Frontal cortex (tissue), 4 donors: ENCODE measurements around the gene HTRA2. TPM values are rescaled to one million over a fixed set of nuclear protein-coding genes. Genes with fewer than 3 reads are reported as not detected.
"Not testable (repeated sequence)": the region's sequence is repeated elsewhere in the genome, so short reads cannot be mapped to it uniquely, and the experiment has no call there.

Experiments
- DNase-seq, 2 donors: peaks; one replicate each; pipeline ENCODE4 v3.0.0; 2012; ENCODE audit warnings: low spot score in 2 of 2
- FAIRE-seq: peaks from 2 replicates; lab custom pipeline; 2012; peaks lifted over from hg19 to GRCh38; lab: Jason Lieb, UNC
- total RNA-seq: library from RNA; depleted of rRNA; stranded (reverse); fragments of >200 nt; gene quantifications from one replicate; pipeline ENCODE4 v1.2.3, GENCODE V29; 2014
- donor health status: control.
- donor health status: control.
- donor health status: control.

Gene HTRA2
- total RNA-seq, 1 donor from 2014 or later = 54.2 TPM

DNA sequence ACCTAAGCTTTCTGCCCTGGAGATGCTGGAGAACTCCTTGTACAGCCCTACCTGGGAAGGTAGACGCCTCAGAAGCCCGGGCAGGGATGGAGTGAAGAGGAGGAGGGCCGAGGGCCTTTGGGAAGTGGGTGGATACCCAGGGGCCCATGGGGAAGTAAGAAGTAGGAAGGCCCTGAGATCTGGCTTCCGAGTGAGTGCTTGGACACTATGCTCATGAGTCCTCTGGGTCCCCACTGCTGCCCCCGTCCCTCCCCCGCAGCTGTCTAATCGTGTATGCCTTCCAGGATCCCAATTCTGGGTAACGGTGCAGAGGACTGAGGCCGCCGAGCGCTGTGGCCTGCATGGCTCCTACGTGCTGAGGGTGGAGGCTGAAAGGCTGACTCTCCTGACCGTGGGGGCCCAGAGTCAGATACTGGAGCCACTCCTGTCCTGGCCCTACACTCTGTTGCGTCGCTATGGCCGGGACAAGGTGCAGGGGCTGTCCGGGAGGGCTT lies 25.9 kb downstream of the HTRA2 start:
- FAIRE-seq = no peak
- DNase-seq = no peak

DNA sequence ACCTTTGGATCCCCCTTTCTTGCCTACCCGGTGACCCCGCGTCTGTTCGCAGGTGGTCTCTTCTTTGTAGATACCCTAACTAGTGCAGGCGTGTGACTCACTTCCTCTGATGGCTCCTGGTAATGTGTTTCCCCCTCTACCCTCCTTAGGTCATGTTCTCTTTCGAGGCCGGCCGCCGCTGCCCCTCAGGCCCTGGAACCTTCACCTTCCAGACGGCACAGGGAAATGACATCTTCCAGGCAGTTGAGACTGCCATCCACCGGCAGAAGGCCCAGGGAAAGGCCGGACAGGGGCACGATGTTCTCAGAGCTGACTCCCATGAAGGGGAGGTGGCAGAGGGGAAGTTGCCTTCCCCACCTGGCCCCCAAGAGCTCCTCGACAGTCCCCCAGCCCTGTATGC lies 26.4 kb downstream of the HTRA2 start:
- DNase-seq (no peak), FAIRE-seq (no peak)

DNA sequence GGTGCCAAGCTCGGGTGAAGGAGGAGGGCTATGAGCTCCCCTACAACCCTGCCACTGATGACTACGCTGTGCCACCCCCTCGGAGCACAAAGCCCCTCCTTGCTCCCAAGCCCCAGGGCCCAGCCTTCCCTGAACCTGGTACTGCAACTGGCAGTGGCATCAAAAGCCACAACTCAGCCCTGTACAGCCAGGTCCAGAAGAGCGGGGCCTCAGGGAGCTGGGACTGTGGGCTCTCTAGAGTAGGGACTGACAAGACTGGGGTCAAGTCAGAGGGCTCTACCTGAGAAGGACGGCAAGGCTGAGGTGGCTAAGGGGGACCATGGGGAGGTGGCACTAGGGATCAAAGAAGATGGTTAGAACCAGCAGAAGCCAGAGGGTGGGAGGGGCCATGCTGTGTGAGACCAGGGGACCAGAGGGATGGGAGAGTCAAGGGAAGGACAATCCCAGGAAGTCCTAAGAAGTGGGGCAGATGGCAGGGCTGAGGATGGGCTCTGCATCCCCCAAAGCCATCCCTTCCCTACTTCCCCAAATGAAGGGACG lies 27.2 kb downstream of the HTRA2 start:
- DNase-seq (no peak), FAIRE-seq (no peak)

DNA sequence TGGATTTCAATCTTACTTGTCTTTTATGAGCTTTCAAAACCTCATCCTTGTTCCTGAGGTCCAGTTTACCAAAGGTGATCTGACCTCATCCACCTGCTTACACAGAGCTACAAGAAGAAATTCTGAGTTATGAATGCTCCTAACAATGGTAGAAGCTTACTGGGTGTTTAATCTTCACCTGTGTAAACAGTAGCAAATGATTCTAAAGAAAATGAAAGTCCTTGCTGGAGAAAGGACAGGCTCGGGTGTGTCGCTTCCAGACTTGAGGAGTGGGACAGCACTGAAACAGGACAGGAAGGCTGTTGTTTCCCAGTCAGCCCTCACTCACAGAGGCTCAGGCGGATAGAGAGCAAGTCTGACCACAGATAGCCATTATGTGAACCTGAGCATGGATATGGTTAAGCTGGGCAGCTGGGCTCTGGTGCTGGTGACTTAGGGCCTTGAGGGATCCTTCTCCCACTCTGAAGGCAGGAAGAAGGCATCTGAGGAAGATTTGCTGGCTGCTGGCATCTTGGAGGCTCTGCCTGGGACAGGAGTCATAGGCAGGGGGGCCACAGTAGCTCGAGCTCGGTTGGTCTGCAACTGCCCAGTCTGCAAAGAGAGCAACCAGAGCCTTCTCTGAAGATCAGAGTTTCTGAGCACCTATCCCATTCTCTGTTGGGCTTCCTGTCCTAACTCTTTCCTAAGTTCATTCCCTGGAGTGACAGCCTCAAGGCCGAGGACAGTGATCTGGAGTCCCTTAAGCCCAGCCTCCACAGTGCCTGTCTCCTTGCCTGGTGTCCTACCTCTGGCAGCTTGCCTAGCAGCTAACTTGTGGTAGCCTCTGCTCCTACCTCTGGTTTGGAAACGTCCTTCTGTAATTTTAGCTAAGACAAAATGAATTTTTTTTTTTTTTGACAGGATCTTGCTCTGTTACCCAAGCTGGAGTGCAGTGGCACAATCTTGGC lies 28.8 kb downstream of the HTRA2 start:
- FAIRE-seq = no peak
- DNase-seq = no peak

DNA sequence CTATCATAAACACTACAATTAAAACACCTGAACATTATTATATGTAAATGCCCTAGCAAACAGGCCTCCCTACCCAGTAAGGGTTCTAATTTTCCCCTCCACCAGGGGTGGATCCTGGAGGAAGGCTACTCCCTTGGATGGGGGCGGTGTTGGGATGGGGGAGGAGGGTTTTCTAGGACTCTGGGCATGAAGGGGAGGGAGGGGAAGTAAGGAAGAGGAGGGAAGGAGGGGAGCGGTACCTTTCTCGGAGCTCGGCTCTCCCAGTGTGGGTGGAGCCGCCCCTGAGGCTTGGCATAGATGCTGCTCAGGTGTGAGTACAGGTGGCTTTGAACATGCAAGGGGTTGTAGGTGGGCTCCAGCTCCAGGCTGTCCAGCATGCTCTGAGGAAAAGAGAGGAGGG lies 30.2 kb downstream of the HTRA2 start:
- DNase-seq = no peak
- FAIRE-seq = no peak

DNA sequence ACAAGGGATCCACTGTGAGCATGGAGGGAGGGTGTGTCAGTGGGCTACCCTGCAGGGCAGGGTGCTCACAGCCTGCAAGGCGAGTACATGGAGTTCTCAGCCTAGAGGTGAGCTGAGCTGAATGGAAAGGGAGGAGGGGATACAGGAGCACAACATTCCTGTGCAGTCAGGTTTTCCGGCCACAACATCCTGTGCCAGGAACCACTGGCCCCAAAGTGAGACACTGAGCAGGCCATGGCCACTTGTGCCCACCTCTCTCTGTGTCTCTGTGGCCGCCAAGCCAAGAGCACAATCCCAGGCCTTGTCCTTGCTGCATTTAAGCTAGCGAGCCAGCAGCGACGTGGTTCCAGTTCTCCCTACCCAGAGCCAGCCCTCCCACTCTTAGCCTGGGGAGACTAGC lies 30.9 kb downstream of the HTRA2 start:
- DNase-seq (no peak), FAIRE-seq (no peak)

DNA sequence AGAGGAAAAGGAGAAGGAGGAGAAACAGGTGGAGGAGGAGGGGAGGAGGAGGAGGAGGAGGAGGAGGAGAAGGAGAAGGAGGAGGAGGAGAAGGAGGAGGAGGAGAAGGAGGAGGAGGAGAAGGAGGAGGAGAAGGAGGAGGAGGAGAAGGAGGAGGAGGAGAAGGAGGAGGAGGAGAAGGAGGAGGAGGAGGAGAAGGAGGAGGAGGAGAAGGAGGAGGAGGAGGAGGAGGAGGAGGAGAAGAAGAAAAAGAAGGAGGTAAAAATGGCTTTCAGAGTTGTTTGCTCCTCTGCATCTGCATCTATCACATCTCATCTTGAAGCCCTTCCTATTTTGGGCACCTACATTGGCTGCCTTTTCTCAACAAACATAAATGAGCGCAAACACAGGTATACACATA lies 31.3 kb downstream of the HTRA2 start:
- FAIRE-seq, DNase-seq: not testable (repeated sequence)

DNA sequence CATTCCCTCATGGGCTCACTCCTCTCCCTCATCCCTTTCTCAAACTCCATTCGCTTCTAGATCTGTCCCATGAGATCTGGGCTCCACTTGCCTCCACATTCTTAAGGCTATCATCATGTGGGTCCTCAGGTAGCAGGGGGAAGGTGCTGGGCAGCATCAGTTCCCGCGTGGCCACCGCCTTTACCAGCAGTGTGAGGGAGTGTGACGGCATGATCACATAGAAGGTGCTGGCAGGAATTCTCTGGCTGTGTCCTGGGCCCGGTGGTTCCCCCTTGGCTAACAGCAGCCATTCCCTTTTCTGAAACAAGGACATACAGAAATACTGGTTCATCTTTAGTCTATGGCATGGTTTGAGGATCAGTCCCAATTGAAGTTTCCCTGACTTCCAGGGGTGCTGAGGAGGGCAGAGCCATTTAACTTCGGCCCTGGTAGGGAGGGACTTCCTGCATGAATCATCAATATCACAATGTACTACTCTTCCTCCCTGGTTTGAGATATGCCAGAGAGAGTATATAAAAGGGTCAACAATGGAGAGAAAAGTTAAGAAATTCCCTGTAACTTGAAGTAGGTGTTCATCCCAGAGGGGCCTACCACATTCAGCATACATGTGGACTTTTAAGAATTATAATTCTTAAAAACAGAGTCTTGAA lies 32.5 kb downstream of the HTRA2 start:
- FAIRE-seq = no peak
- DNase-seq = no peak

DNA sequence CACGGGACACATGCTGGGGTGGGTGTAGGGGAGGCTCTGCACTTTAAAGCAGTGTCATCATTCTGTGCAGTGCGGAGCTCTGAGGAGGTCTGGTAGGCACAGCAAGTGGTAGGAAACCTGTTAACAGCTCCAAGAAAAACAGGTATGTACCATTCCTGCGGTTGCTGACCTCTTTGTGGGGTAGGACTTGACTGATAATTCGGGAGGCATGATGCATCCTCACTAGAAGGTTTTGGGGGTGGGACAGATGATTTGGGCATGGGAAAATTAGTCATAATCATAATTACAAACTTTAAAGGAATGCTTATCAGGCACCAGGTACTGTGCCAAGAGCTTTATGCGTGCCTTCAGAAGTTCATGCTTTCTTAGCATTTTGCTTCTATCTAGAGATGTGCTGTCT lies 34.5 kb downstream of the HTRA2 start:
- DNase-seq = no peak
- no peak for FAIRE-seq

DNA sequence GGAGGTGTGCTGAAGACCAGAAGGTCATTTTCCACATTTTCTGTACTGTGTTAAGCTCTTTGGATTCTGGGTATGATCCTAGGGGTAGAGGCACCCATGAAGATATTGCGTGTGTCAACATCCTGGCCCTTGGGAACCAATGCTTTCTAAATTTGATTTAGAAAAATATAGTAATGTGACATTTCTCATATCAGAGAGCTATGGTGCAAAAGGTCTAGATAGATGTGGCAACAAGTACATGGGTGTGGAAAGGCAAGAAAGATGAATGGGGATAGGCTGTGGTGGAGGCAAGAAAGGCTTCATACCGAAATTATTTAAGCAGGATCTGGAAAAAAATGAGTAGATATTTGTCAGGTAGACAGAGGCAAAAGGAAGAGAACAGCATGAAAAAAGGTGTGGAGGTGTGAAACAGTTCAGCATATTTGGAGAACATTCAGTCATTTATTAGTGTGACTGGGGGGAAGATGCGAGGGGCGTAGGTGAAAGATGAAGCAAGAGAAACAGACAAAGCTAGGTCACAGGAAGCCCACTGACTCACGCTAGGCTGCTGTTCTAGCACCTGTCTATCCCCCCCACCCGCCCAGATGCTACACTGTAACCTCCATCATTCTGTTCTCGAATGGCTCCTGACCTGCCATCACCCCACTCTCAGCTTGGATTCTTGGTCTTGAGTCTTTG lies 36.5 kb downstream of the HTRA2 start:
- DNase-seq (no peak), FAIRE-seq (no peak)

DNA sequence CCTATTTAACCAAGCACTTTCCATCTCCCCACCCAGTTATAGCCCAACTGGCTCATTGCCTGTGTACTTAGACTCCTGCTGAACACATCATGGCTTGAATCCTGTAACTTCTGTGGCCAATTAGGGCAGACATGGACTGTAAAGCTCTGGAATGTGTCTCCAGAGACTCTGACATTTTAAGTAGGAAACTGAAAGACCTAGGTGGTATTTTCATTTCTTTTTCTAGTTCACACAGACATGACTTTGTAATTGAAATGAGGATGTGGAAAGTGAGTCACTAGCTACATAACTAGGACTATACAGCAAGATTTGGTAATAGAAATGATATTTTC lies 37.0 kb downstream of the HTRA2 start:
- no peak for FAIRE-seq
- DNase-seq = no peak

DNA sequence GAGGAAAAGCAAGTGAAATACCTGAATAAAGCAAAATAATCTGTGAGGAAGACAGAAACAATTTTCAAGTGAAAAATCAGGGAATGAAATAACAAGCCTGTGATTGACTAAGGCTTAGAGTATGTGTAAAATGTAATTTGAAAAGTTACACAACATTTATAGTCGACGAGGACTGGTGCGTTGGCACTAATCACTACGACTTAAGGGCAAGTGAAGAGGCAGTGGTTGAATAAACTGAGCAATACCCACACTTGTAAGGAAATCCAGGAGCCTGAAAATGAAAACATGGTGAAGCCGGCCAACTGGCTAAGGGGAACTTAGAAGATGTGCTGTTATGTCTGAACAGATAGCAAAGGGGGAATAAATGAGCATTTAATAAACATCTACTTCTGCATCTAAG lies 38.1 kb downstream of the HTRA2 start:
- FAIRE-seq (no peak), DNase-seq (no peak)

DNA sequence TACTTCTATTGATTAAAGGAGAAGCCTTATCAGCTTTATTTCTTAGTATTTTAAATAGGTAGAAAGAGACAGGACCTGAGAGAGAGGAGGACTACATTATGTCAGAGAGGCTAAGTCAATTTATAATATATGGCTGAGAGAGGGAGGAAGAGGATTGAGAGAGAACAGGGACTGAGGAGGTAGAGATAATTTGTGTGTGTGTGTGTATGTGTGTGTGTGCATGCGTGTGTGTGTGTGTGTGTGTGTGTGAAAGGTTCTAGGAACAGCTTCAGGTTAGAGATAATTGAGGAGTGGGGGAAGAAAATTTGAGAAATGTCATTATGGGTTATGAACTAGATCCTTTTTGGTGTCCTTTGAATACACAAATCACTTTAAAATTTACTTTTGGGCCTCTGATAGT lies 40.0 kb downstream of the HTRA2 start:
- DNase-seq (no peak), FAIRE-seq (no peak)

DNA sequence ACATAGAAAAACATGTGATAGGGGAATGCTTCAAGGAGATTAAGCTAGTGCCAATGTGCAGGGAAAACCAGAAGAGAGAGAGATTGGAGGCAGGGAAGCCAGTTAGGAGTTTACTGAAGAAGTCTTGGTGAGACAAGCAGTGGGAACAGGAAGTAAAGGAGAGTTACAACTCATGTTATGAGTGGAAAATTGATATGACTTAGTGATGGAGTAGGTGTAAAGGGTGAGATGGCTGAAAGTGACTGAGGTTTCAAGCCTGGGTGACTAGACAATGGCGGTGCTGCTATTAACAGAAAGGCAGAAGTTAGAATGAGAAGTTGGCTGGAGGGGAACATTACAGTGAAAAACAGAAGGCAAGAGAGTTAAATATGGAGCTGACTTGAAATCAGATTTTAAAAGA lies 41.3 kb downstream of the HTRA2 start:
- no peak for DNase-seq
- no peak for FAIRE-seq

DNA sequence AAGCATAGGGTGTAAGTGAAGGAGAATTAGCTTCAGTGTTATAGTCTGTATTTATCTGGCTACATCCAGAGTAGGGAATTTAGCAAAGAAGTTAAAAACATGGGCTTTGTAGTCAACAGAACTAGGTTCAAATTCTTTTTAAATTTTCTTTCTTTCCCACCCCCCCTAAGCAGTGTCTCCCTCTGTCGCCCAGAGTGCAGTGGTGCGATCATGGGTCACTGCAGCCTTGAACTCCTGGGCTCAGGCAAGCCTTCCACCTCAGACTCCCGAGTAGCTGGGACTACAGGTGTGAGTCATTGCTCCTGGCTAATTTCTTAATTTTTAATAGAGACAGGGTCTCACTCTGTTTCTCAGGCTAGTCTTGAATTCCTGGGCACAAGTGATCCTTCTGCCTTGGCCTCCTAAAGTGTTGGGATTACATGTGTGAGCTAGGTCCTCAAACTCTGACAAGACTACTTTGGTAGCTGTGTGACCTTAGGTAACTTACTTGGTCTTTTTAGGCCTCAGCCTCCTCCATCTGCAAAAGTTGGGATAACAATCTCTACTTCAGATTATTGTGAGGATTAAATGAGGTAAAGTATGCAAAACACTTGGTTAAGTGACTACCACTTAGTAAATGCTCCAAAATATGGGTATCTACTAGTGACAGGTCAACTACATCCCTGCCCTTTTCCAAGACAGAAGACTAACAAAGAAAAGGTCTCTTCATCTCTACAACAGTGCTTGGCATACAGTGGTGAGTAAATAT lies 42.6 kb downstream of the HTRA2 start:
- DNase-seq (no peak), FAIRE-seq (no peak)

DNA sequence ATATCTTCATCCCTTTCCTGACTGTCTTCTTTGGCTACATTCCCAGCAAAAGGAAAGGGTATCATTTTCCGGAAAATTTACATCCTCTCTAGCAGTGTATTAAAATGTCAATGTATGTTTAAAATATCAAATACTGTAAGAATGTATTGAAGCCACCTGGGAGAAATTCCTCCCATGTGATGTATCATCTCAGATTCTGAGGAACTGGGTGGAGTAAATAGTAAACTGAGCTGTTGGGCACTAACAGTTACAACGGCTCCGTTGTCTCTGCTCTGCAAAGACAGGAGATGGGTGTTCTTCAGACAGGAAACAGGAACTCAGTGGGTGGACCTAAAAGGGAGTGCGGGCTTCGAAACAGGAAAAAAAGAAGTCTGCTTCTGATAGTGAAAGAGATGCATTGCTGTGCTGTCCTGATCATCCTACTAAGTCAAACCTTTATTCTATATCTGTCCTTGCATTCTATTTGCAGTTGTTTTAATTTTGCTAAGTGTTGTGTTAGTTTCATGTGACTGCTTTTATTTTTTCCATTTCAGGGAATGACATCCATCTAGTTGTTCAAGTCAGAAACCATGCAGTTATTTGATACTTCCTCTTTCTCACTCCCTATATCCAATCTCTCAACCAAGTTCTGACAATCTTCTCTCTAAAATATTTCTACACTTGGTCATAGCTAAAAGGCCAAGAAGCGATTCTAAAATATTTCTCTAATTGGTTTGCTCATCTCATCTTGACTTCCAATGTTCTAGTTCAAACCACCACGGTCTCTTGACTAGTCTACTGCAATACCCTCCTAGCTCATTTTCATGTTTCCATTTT lies 44.2 kb downstream of the HTRA2 start:
- no peak for DNase-seq
- FAIRE-seq = no peak

DNA sequence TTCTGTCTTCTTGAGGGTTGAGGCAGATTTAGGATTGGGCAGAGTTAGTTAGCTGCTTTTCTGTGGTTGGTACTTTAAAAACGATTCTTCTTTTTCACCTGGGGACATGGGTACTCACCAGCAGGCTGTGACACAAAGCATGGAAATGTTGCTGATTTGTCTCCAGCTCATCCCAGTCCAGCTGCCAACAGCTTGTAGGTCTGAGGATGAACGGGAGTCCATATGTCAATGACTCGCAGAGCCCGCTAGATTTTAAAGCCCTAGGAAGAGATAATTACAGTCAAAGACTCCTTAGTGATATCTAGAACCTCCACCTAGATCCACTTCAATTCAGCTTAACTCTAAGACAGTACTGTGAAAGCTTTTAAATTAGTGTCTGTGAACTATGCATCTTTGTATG lies 45.6 kb downstream of the HTRA2 start:
- FAIRE-seq (no peak), DNase-seq (no peak)

DNA sequence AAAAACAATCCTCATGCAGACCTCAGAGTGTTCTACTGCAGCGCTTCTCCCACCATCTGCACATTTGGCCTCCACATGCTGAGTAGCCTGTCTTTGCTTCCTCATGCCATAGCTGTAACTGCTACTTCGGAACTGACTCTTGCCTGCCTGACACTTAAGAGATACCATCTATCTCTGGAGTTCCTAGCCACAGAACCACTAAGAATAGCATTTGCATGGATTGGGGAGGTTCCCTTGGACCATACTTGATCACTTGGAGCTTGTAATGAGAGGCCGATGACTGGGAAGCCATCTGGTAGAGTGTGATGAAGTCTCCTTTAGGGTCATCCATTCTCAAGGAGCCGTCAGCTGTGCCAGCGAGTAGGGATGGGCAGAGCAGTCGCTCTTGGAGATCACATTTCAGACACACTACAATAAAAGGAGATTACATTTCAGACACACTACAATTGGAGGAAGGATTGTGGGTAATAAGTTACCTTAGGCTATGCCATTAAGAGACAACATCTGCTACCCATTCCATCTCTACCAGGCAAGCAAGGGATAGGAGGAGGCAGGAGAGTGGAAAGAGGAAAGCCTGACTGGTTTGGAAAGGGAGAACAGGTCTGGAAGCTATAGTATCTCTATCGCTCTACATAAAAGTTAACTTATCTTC lies 46.6 kb downstream of the HTRA2 start:
- DNase-seq (no peak), FAIRE-seq (no peak)

DNA sequence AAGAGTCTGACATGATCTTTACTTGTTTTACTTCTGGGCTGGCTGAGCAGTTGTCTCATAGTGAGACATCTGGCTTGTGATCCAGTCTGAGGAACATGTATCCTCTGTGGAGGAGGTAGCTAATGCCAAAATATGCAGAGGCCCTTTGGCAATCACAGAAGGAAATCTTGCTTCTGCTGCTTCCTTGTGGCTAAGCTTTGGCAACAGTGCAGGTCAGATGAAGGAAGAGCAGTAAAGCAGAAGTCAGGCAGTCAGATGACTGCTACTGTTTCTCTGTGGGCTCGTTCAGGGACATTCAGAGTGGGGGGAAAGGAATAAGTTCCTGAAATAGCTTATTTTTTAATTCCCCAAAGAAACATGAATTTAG lies 47.1 kb downstream of the HTRA2 start:
- FAIRE-seq = no peak
- DNase-seq = no peak
